Trophoblast cell (in vitro differentiated cells and primary cell): Measurements from ENCODE around the gene CCDC85C.

Source experiments
- DNase-seq, 2 donors: peaks; one replicate each; pipeline ENCODE4 v3.0.0-alpha.2; 2016
- H2AFZ ChIP-seq: 2 replicates; pipeline ENCODE4 v1.6.1; 2013; ENCODE audit warnings: low read length, moderate library complexity, mild to moderate bottlenecking; ENCODE audit not compliant: insufficient read depth, poor library complexity
- H2AK5ac ChIP-seq: 2 replicates; pipeline ENCODE4 v1.6.1; 2013; ENCODE audit warnings: mild to moderate bottlenecking, low read length
- H2BK120ac ChIP-seq: 2 replicates; pipeline ENCODE4 v1.6.1; 2013; ENCODE audit warnings: low read length, mild to moderate bottlenecking, moderate library complexity; ENCODE audit not compliant: insufficient read depth, poor library complexity
- H2BK12ac ChIP-seq: 2 replicates; pipeline ENCODE4 v1.6.1; 2013; ENCODE audit warnings: mild to moderate bottlenecking, low read length, moderate library complexity
- H2BK5ac ChIP-seq: 2 replicates; pipeline ENCODE4 v1.6.1; 2013; ENCODE audit warnings: low read length, low read depth, moderate library complexity, mild to moderate bottlenecking; ENCODE audit not compliant: poor library complexity
- H3K14ac ChIP-seq: 2 replicates; pipeline ENCODE4 v1.6.1; 2013; ENCODE audit warnings: mild to moderate bottlenecking, low read length
- H3K18ac ChIP-seq: 2 replicates; pipeline ENCODE4 v1.6.1; 2013; ENCODE audit warnings: mild to moderate bottlenecking, low read length
- H3K23ac ChIP-seq: 2 replicates; pipeline ENCODE4 v1.6.1; 2013; ENCODE audit warnings: low read length
- H3K27ac ChIP-seq: 2 replicates; pipeline ENCODE4 v1.5.1; 2013; ENCODE audit warnings: low read depth, mild to moderate bottlenecking, inconsistent platforms, low read length, moderate library complexity
- H3K27me3 ChIP-seq: 2 replicates; pipeline ENCODE4 v1.6.1; 2013; ENCODE audit warnings: inconsistent platforms, mild to moderate bottlenecking, low read length, moderate library complexity; ENCODE audit not compliant: insufficient read depth
- H3K36me3 ChIP-seq, 2 experiments: 1 replicate in 1 of 2; 2 replicates in 1 of 2; pipeline ENCODE4 v1.6.1; 2013; ENCODE audit warnings: low read length in 2 of 2, mild to moderate bottlenecking in 2 of 2, moderate library complexity in 1 of 2; ENCODE audit not compliant: insufficient read depth in 2 of 2, control insufficient read depth in 1 of 2
- H3K4ac ChIP-seq: 2 replicates; pipeline ENCODE4 v1.6.1; 2013; ENCODE audit warnings: low read depth, mild to moderate bottlenecking, low read length, moderate library complexity
- H3K4me1 ChIP-seq, 2 experiments: 1 replicate in 1 of 2; 2 replicates in 1 of 2; pipeline ENCODE4 v1.6.1; 2013; ENCODE audit warnings: low read length in 2 of 2, mild to moderate bottlenecking in 2 of 2, moderate library complexity in 1 of 2; ENCODE audit not compliant: insufficient read depth in 2 of 2, control insufficient read depth in 1 of 2
- H3K4me2 ChIP-seq: 2 replicates; pipeline ENCODE4 v1.6.1; 2013; ENCODE audit warnings: inconsistent platforms, mild to moderate bottlenecking, low read length, moderate library complexity
- H3K4me3 ChIP-seq: 2 replicates; pipeline ENCODE4 v1.5.1; 2013; ENCODE audit warnings: mild to moderate bottlenecking, low read depth, low read length, inconsistent platforms
- H3K79me1 ChIP-seq: one replicate; pipeline ENCODE4 v1.6.1; 2013; ENCODE audit warnings: low read length
- H3K79me2 ChIP-seq: 2 replicates; pipeline ENCODE4 v1.6.1; 2013; ENCODE audit warnings: low read length, mild to moderate bottlenecking; ENCODE audit not compliant: control insufficient read depth, insufficient read depth, poor library complexity
- H3K9ac ChIP-seq: 2 replicates; pipeline ENCODE4 v1.6.1; 2013; ENCODE audit warnings: mild to moderate bottlenecking, low read length
- H3K9me3 ChIP-seq: 2 replicates; pipeline ENCODE4 v1.6.1; 2013; ENCODE audit warnings: low read depth, mild to moderate bottlenecking, control low read depth, inconsistent platforms, low read length; ENCODE audit not compliant: insufficient read depth
- H4K12ac ChIP-seq: 2 replicates; pipeline ENCODE4 v1.6.1; 2013; ENCODE audit warnings: low read depth, mild to moderate bottlenecking, low read length, moderate library complexity
- H4K8ac ChIP-seq: 2 replicates; pipeline ENCODE4 v1.6.1; 2013; ENCODE audit warnings: low read depth, mild to moderate bottlenecking, low read length, moderate library complexity
- H4K91ac ChIP-seq: one replicate; pipeline ENCODE4 v1.6.1; 2013; ENCODE audit warnings: low read depth, mild to moderate bottlenecking, low read length, moderate library complexity
- WGBS: extraction: QIAGEN DNeasy Blood & Tissue Kit; methylation state at CpG from one replicate; pipeline ENCODE4 v1.1.7; 2013; ENCODE audit warnings: missing lambda C conversion rate; ENCODE audit not compliant: insufficient read length, insufficient coverage; ENCODE audit errors: extremely low coverage; 5-methylcytosine and 5-hydroxymethylcytosine counted together

CCDC85C gene

DNA sequence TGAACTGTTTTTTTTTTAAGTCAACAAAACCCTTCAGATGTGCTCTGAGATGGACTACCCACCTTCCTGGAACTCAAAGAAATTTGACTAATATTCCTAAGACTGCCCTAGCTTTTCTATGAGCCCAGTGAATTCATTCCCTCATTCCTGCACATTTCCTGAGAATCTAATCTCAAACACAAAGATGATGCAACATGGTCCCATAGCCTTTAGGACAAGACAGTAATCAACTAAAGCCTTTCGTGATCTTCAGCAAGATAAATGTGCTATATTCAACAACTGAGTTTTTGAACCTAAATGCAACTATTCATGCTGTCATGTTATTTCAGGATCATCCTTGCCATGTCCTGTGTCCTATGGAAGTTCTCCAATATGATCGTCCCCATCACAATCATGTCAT lies 128.3 kb downstream of the CCDC85C start:
- no peak overlapping the region for H3K14ac ChIP-seq
- H3K79me1 ChIP-seq, result peaks cover 8% of the 10 kb centered on the region
- H4K8ac ChIP-seq, result no peak overlapping the region
- peak; percentile 9 to 82 for DNase-seq
- H4K91ac ChIP-seq, result no peak overlapping the region
- WGBS, result no CpG with 5 or more reads among the region's 2 CpGs
- H2BK120ac ChIP-seq, result no peak overlapping the region
- H3K27me3 ChIP-seq, result no peaks in the 10 kb centered on the region
- H3K18ac ChIP-seq, result no peak overlapping the region
- no peak overlapping the region for H3K4me2 ChIP-seq
- H3K27ac ChIP-seq, result no peak overlapping the region
- no peaks in the 10 kb centered on the region for H3K9me3 ChIP-seq
- H2AFZ ChIP-seq, result no peak overlapping the region
- H2BK12ac ChIP-seq, result no peak overlapping the region
- no peak overlapping the region for H3K4me3 ChIP-seq
- H2BK5ac ChIP-seq, result no peak overlapping the region
- no peak overlapping the region for H2AK5ac ChIP-seq
- H4K12ac ChIP-seq, result no peak overlapping the region
- peaks cover 3 to 11% of the 10 kb centered on the region in 2 experiments for H3K4me1 ChIP-seq
- peak overlapping the region; percentile 27 for H3K4ac ChIP-seq
- no peak overlapping the region for H3K23ac ChIP-seq
- H3K79me2 ChIP-seq, result peaks cover 28% of the 10 kb centered on the region
- no peak overlapping the region for H3K9ac ChIP-seq
- H3K36me3 ChIP-seq, result peaks cover 0 to 2% of the 10 kb centered on the region in 2 experiments

DNA sequence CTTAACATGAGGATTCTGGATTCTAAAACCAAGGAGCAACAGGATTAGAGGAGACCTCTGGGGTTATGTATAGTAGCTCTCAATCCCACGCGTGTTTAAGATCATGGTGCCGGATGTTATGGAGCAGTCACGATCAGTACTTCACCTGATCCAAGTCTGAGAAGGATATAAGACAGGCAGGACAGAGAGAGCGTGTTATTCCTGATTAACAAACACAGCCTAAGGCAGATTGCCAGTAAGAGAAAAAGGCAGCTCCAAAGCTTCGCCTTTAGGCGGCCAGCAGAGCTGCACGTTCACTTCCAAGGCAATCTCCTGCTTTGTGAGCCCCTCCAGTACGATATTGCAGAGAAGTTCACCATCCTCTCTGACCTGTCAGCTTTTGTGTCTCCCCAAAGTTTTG lies 128.8 kb downstream of the CCDC85C start:
- H3K4ac ChIP-seq, result peak overlapping the region; percentile 35
- no CpG with 5 or more reads among the region's 9 CpGs for WGBS
- H3K9ac ChIP-seq, result no peak overlapping the region
- H3K4me1 ChIP-seq, result peaks cover 8 to 15% of the 10 kb centered on the region in 2 experiments
- H3K79me2 ChIP-seq, result peaks cover 24% of the 10 kb centered on the region
- H4K12ac ChIP-seq, result no peak overlapping the region
- H4K91ac ChIP-seq, result no peak overlapping the region
- no peak overlapping the region for H2AK5ac ChIP-seq
- H3K23ac ChIP-seq, result no peak overlapping the region
- H3K27ac ChIP-seq, result no peak overlapping the region
- H3K9me3 ChIP-seq, result no peaks in the 10 kb centered on the region
- no peak overlapping the region for H3K4me2 ChIP-seq
- peaks cover 4% of the 10 kb centered on the region for H3K79me1 ChIP-seq
- H3K36me3 ChIP-seq, result peaks cover 0 to 2% of the 10 kb centered on the region in 2 experiments
- no peaks in the 10 kb centered on the region for H3K27me3 ChIP-seq
- H3K14ac ChIP-seq, result no peak overlapping the region
- H3K18ac ChIP-seq, result no peak overlapping the region
- H2BK120ac ChIP-seq, result no peak overlapping the region
- H2BK12ac ChIP-seq, result no peak overlapping the region
- no peak overlapping the region for H2AFZ ChIP-seq
- peak; percentile 46 to 75 for DNase-seq
- H3K4me3 ChIP-seq, result no peak overlapping the region
- H4K8ac ChIP-seq, result no peak overlapping the region
- H2BK5ac ChIP-seq, result no peak overlapping the region

DNA sequence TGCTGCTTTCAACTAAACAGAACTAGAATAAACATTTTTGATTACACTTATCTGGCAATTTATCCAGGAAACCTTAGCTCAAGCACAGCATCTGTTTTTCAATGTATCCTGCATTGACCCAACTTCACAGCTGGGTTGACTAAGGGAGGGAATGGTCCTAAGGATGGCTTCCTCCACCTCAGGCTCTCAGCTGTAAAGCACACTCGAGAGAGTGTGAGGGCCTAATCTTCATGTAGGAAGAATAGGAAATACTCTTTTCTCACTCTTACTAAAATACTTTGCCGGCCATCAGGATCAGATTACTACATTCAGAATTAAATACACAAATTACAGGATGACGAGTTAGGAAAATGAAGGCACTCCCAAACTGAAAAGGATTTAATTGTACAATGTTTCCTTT lies 130.5 kb downstream of the CCDC85C start:
- no peak overlapping the region for H4K8ac ChIP-seq
- H3K79me1 ChIP-seq, result no peaks in the 10 kb centered on the region
- H3K4me2 ChIP-seq, result no peak overlapping the region
- H2AK5ac ChIP-seq, result no peak overlapping the region
- no peak overlapping the region for H2BK5ac ChIP-seq
- H3K36me3 ChIP-seq, result peaks cover 0 to 2% of the 10 kb centered on the region in 2 experiments
- H3K4ac ChIP-seq, result peak overlapping the region; percentile 39
- no peak for DNase-seq
- H3K18ac ChIP-seq, result no peak overlapping the region
- no peak overlapping the region for H3K4me3 ChIP-seq
- H3K9me3 ChIP-seq, result no peaks in the 10 kb centered on the region
- no peak overlapping the region for H2BK120ac ChIP-seq
- no peak overlapping the region for H3K14ac ChIP-seq
- no peak overlapping the region for H3K27ac ChIP-seq
- peaks cover 12 to 20% of the 10 kb centered on the region in 2 experiments for H3K4me1 ChIP-seq
- no peak overlapping the region for H2AFZ ChIP-seq
- H4K12ac ChIP-seq, result no peak overlapping the region
- WGBS, result no CpG with 5 or more reads among the region's 3 CpGs
- H2BK12ac ChIP-seq, result no peak overlapping the region
- H3K9ac ChIP-seq, result no peak overlapping the region
- H3K27me3 ChIP-seq, result no peaks in the 10 kb centered on the region
- H3K79me2 ChIP-seq, result peaks cover 13% of the 10 kb centered on the region
- no peak overlapping the region for H3K23ac ChIP-seq
- no peak overlapping the region for H4K91ac ChIP-seq

DNA sequence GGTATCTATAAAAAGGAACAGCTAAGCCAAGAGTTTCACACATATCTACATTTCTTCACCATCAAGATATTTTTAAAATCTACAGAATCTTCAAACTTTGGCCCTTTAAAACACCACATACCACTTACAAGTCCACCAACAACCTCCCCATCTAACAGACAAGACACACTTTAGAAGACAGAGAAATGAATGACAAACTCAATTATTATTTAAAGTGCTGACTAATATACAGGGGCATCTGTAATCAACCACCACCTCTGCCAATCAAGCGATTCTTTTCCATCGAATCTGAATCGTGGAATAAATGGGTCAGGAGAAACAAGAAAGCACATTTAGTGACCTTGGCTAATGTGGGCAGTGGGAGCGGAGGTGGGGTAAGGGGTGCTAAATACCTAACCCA lies 131.1 kb downstream of the CCDC85C start:
- Histone ChIP-seq H3K27ac (no peak overlapping the region), H3K14ac (no peak overlapping the region), H4K91ac (no peak overlapping the region), H2BK5ac (no peak overlapping the region), H3K9ac (no peak overlapping the region), H2AK5ac (no peak overlapping the region), H3K4me1 (peaks cover 12 to 20% of the 10 kb centered on the region in 2 experiments), H4K8ac (no peak overlapping the region), H3K27me3 (no peaks in the 10 kb centered on the region), H3K4me2 (no peak overlapping the region), H4K12ac (no peak overlapping the region), H3K4ac (peak overlapping the region; percentile 67), H3K79me2 (peaks cover 13% of the 10 kb centered on the region), H3K18ac (no peak overlapping the region), H3K36me3 (peaks cover 0 to 2% of the 10 kb centered on the region in 2 experiments), H3K23ac (no peak overlapping the region), H2BK120ac (no peak overlapping the region), H2BK12ac (no peak overlapping the region), H2AFZ (no peak overlapping the region), H3K9me3 (no peaks in the 10 kb centered on the region), H3K79me1 (no peaks in the 10 kb centered on the region), H3K4me3 (no peak overlapping the region)
- DNase-seq, result no peak
- no CpG with 5 or more reads among the region's 4 CpGs for WGBS
